PC-3 (cell line): ENCODE measurements around the gene FBXL7. TPM values are rescaled to one million over a fixed set of nuclear protein-coding genes. Genes with fewer than 3 reads are reported as not detected.

Source experiments
- ATAC-seq: fragments of 200-7000 bp; cut with Tn5 transposase; 2 replicates; pipeline ENCODE4 v1.9.1; 2020; ENCODE audit warnings: mild to moderate bottlenecking, moderate library complexity
- BruUV-seq: library from RNA; stranded (reverse); fragments of 400-500 nt; replicated peaks from 2 replicates; lab custom pipeline; 2021; lab: Mats Ljungman, UMichigan
- CTCF ChIA-PET: fragments of 300-600 bp; sonication (Branson Sonifier 250); formaldehyde crosslinking; loops from one replicate; lab custom pipeline; 2022; ENCODE audit warnings: antibody characterized with exemption; lab: Charles Lee
- POLR2A ChIA-PET: fragments of 300-600 bp; sonication (Branson Sonifier 250); formaldehyde crosslinking; loops from one replicate; lab custom pipeline; 2022; ENCODE audit warnings: antibody characterized with exemption; ENCODE audit not compliant: unreplicated experiment; lab: Charles Lee
- DNase-seq: peaks from one replicate; pipeline ENCODE4 v3.0.0-alpha.2; 2015
- H2AFZ ChIP-seq: fragments of 300-600 bp; sonication (generic); 2 replicates; pipeline ENCODE4 v1.6.0; 2016; ENCODE audit warnings: antibody characterized with exemption, low read length
- H3F3A ChIP-seq: fragments of 300-600 bp; sonication (generic); one replicate; pipeline ENCODE4 v1.6.0; 2017; ENCODE audit warnings: antibody characterized with exemption, low read length, control low read depth, mild to moderate bottlenecking; ENCODE audit not compliant: unreplicated experiment
- H3K27ac ChIP-seq: fragments of 300-600 bp; sonication (generic); 2 replicates; pipeline ENCODE4 v1.5.1; 2016; ENCODE audit warnings: mild to moderate bottlenecking, low read length
- H3K27me3 ChIP-seq: fragments of 300-600 bp; sonication (generic); 2 replicates; pipeline ENCODE4 v1.6.1; 2016; ENCODE audit warnings: low read length, mixed read lengths
- H3K36me3 ChIP-seq: fragments of 300-600 bp; sonication (generic); 2 replicates; pipeline ENCODE4 v1.6.1; 2016; ENCODE audit warnings: low read depth, mixed run types, low read length, mixed read lengths
- H3K4me1 ChIP-seq: fragments of 300-600 bp; sonication (generic); 2 replicates; pipeline ENCODE4 v1.5.1; 2016; ENCODE audit warnings: low read length; ENCODE audit not compliant: insufficient read depth
- H3K4me2 ChIP-seq: fragments of 300-600 bp; sonication (generic); 2 replicates; pipeline ENCODE4 v1.6.0; 2016; ENCODE audit warnings: low read length
- H3K4me3 ChIP-seq: fragments of 300-600 bp; sonication (generic); 2 replicates; pipeline ENCODE4 v1.5.1; 2016; ENCODE audit warnings: mild to moderate bottlenecking, low read length, mixed read lengths
- H3K79me2 ChIP-seq: fragments of 300-600 bp; sonication (generic); 2 replicates; pipeline ENCODE4 v1.6.1; 2017; ENCODE audit warnings: low read length, mixed read lengths
- H3K9ac ChIP-seq: fragments of 300-600 bp; sonication (generic); 2 replicates; pipeline ENCODE4 v1.6.0; 2016; ENCODE audit warnings: mild to moderate bottlenecking, low read length
- H3K9me2 ChIP-seq: fragments of 300-600 bp; sonication (generic); replicated peaks from 2 replicates; pipeline ENCODE4 v1.6.1; 2016; ENCODE audit warnings: mixed run types, low read length, mixed read lengths
- H3K9me3 ChIP-seq: fragments of 300-600 bp; sonication (generic); 2 replicates; pipeline ENCODE4 v1.6.1; 2016; ENCODE audit warnings: low read length, mixed read lengths
- H4K20me1 ChIP-seq: fragments of 300-600 bp; sonication (generic); 2 replicates; pipeline ENCODE4 v1.6.1; 2016; ENCODE audit warnings: low read length, mixed read lengths
- EZH2 ChIP-seq: fragments of 300-600 bp; sonication (generic); IDR thresholded peaks from one replicate; pipeline ENCODE4 v1.6.1; 2017; ENCODE audit warnings: antibody characterized with exemption, mild to moderate bottlenecking, low read length; ENCODE audit not compliant: unreplicated experiment
- EZH2phosphoT487 ChIP-seq: fragments of 300-600 bp; sonication (generic); IDR thresholded peaks from 2 replicates; pipeline ENCODE4 v1.6.1; 2018; ENCODE audit warnings: mild to moderate bottlenecking, antibody characterized with exemption, low read length, borderline replicate concordance
- intact Hi-C: fragments of 100-400 bp; cut with micrococcal nuclease; formaldehyde crosslinking; loops from 2 replicates; pipeline ENCODE4 v1.9.0; 2023
- total RNA-seq: library from RNA; depleted of rRNA; stranded (reverse); fragments of >200 nt; gene quantifications from 2 replicates; pipeline ENCODE4 v1.2.3, GENCODE V29; 2014
- TF ChIP-seq, protein P1 (sequence below): fragments of 300-600 bp; sonication (generic); conservative IDR thresholded peaks from 2 replicates; pipeline ENCODE4 v1.5.1; 2017; ENCODE audit warnings: antibody characterized with exemption, low read depth, mild to moderate bottlenecking, low read length

The FBXL7 gene
- total RNA-seq, 1 experiment from 2014 or later = 0.18 TPM

DNA sequence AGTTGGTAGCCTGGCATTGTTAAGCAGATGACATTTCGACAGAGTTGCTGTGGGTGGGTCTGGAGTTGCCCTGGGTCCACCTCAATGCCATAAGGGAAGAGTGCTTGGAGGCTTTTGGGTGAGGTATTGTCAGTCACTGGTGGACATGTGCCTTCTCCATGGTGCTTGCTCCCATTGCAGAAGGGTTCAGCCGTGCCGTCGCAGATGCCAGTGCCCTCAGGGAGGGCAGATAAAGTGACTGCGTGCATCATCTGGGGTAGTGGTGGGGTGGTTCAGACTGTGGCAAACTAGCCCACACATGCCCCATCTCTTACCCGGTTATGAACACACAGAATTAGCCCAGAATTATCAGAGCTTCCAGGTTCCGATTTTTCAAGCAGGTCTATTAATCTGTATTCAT, 71.6 kb downstream of the FBXL7 start:
- H4K20me1 ChIP-seq = no peaks in the 10 kb centered on the region
- intact Hi-C loops = no loop called here
- no peak overlapping the region for H2AFZ ChIP-seq
- no TSS peak for BruUV-seq
- DNase-seq = no peak
- no peaks in the 10 kb centered on the region for H3K79me2 ChIP-seq
- H3K27ac ChIP-seq = no peak overlapping the region
- H3K9me2 ChIP-seq = no peaks in the 10 kb centered on the region
- no peaks in the 10 kb centered on the region for H3K4me1 ChIP-seq
- no peaks in the 10 kb centered on the region for H3K36me3 ChIP-seq
- H3F3A ChIP-seq = no peaks in the 10 kb centered on the region
- H3K27me3 ChIP-seq = no peaks in the 10 kb centered on the region
- ChIA-PET CTCF (no interaction called here), POLR2A (no interaction called here)
- H3K9me3 ChIP-seq = 0 out of 2 replicates have a peak, but pooled peaks cover 13% of the 10 kb centered on the region
- H3K9ac ChIP-seq = no peak overlapping the region
- no peak for ATAC-seq
- no peak overlapping the region for H3K4me2 ChIP-seq
- no peak overlapping the region for H3K4me3 ChIP-seq
- TF ChIP-seq, protein P1, sequence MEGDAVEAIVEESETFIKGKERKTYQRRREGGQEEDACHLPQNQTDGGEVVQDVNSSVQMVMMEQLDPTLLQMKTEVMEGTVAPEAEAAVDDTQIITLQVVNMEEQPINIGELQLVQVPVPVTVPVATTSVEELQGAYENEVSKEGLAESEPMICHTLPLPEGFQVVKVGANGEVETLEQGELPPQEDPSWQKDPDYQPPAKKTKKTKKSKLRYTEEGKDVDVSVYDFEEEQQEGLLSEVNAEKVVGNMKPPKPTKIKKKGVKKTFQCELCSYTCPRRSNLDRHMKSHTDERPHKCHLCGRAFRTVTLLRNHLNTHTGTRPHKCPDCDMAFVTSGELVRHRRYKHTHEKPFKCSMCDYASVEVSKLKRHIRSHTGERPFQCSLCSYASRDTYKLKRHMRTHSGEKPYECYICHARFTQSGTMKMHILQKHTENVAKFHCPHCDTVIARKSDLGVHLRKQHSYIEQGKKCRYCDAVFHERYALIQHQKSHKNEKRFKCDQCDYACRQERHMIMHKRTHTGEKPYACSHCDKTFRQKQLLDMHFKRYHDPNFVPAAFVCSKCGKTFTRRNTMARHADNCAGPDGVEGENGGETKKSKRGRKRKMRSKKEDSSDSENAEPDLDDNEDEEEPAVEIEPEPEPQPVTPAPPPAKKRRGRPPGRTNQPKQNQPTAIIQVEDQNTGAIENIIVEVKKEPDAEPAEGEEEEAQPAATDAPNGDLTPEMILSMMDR = no peak

DNA sequence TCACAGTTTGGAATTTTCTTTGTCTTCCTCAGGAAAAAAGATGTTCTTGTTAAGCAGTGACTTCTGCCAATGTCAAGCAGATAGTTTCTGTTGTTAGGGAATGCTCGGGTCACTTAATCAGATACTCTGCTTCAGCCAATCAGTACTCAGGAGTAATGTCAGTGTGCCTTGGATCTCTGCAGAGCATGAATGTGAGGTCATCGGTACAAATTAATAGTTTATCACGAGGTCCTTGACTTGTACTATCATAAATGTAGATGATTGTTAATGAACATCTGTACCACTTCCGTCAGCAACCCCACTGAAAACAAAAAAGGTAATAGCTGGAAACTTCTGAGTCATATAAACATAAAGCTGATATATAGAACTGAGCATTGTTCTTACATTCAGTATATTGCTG, 73.6 kb downstream of the FBXL7 start:
- Histone ChIP-seq H3K36me3 (no peaks in the 10 kb centered on the region), H3K4me3 (no peak overlapping the region), H4K20me1 (no peaks in the 10 kb centered on the region), H3K9me2 (no peaks in the 10 kb centered on the region), H3K9ac (no peak overlapping the region), H3K4me1 (no peaks in the 10 kb centered on the region), H2AFZ (no peak overlapping the region), H3K79me2 (no peaks in the 10 kb centered on the region), H3K27me3 (no peaks in the 10 kb centered on the region), H3K27ac (no peak overlapping the region), H3F3A (no peaks in the 10 kb centered on the region), H3K9me3 (0 out of 2 replicates have a peak, but pooled peaks cover 19% of the 10 kb centered on the region), H3K4me2 (no peak overlapping the region)
- no TSS peak for BruUV-seq
- POLR2A ChIA-PET = no interaction called here
- TF ChIP-seq EZH2 = no peak
- no peak for TF ChIP-seq EZH2phosphoT487
- TF ChIP-seq, protein P1 = no peak
- ATAC-seq (no peak), DNase-seq (no peak)
- intact Hi-C loops = no loop called here
- CTCF ChIA-PET = no interaction called here

GRCh38 chr5:15574128-15574527, 74.1 kb downstream of the FBXL7 start:
- DNase-seq = no peak
- Histone ChIP-seq H3K9me3 (0 out of 2 replicates have a peak, but pooled peaks cover 19% of the 10 kb centered on the region), H3K79me2 (no peaks in the 10 kb centered on the region), H3K27me3 (no peaks in the 10 kb centered on the region), H3K9ac (no peak overlapping the region), H2AFZ (no peak overlapping the region), H3K4me2 (no peak overlapping the region), H3K4me3 (no peak overlapping the region), H3K36me3 (no peaks in the 10 kb centered on the region), H3K9me2 (no peaks in the 10 kb centered on the region), H3K4me1 (no peaks in the 10 kb centered on the region), H3F3A (no peaks in the 10 kb centered on the region), H4K20me1 (no peaks in the 10 kb centered on the region), H3K27ac (no peak overlapping the region)
- intact Hi-C loops = no loop called here
- TF ChIP-seq, protein P1 = no peak
- no peak for TF ChIP-seq EZH2phosphoT487
- no peak for TF ChIP-seq EZH2
- no peak for ATAC-seq
- ChIA-PET POLR2A (no interaction called here), CTCF (no interaction called here)
- BruUV-seq = no TSS peak
